ENCODE results near the gene ZCCHC24. TPM values are rescaled to one million over a fixed set of nuclear protein-coding genes. Genes with fewer than 3 reads are reported as not detected.
A peak's percentile ranks its signal among the peaks of the same experiment; 100 is the strongest.

ZCCHC24 gene
- polyA plus RNA-seq, 3 donors: 3.9 to 5.0 (median 4.0) TPM

GRCh38 chr10:79353726-79354125 is 91.7 kb downstream of the ZCCHC24 start:
- no peak overlapping the region for H3K4me2 ChIP-seq (replicated peaks; ENCODE audit: extremely low read depth, low read length, poor library complexity, severe bottlenecking)
- no peak overlapping the region for H2AFZ ChIP-seq (ENCODE audit: insufficient read depth, low read depth, low read length, poor library complexity, severe bottlenecking)
- H3K79me2 ChIP-seq (ENCODE audit: insufficient read depth, low read length): peaks cover 62% of the 10 kb centered on the region
- intact Hi-C loops (cut with micrococcal nuclease): loop anchor here (2.0 to 10.0 kb wide), 3 partner anchors 36 to 109 kb away; no protein-coding TSS in a partner anchor
- peak overlapping the region; percentile 84 to 94 (median 92) for H3K27ac Mint-ChIP-seq
- H3K36me3 ChIP-seq (replicated peaks in 1 of 2; ENCODE audit: control insufficient read depth in 1 of 2, insufficient read depth in 2 of 2, low read length in 2 of 2): peaks cover 66 to 70% of the 10 kb centered on the region in 2 donors
- H3K27me3 Mint-ChIP-seq (ENCODE audit: low read depth in 3 of 3): peaks cover 0 to 3% (median 2%) of the 10 kb centered on the region in 3 donors
- no peak for TF ChIP-seq CTCF (IDR thresholded peaks at IDR 0.05)
- H3K4me3 ChIP-seq (replicated peaks in 1 of 3; ENCODE audit: low read depth in 2 of 3, low read length in 3 of 3): peak overlapping the region in 1 of 3 experiments; percentile 37
- H3K9me3 Mint-ChIP-seq: peaks cover 0 to 1% (median 0%) of the 10 kb centered on the region in 7 donors
- peaks cover 77% of the 10 kb centered on the region for H3K4me1 Mint-ChIP-seq
- no peaks in the 10 kb centered on the region for H3K9me3 ChIP-seq (replicated peaks in 1 of 2; ENCODE audit: control insufficient read depth in 1 of 2, insufficient read depth in 1 of 2, low read length in 2 of 2)
- WGBS (ENCODE audit: insufficient coverage): 88% methylated on average over 9 of the region's 11 CpGs
- peaks cover 85% of the 10 kb centered on the region for H4K20me1 ChIP-seq (ENCODE audit: insufficient read depth, low read length)
- peak overlapping the region in 1 of 2 donors; percentile 21 for H3K4me3 Mint-ChIP-seq
- peaks cover 76 to 81% of the 10 kb centered on the region in 2 donors for H3K4me1 ChIP-seq (ENCODE audit: control insufficient read depth in 1 of 2, insufficient read depth in 2 of 2, low read length in 2 of 2)
- no peak overlapping the region for H3K9ac ChIP-seq (ENCODE audit: insufficient read depth, low read length, poor library complexity, severe bottlenecking)
- H3K27ac ChIP-seq (ENCODE audit: low read depth in 1 of 2, low read length in 2 of 2): peak overlapping the region; percentile 74 to 80
- H3K36me3 Mint-ChIP-seq: peaks cover 77 to 88% of the 10 kb centered on the region in 2 donors
- no peak for DNase-seq
- no peaks in the 10 kb centered on the region for H3K27me3 ChIP-seq (ENCODE audit: control insufficient read depth in 2 of 2, insufficient read depth in 2 of 2, low read length in 2 of 2)

GRCh38 chr10:79353000-79353406 is 92.4 kb downstream of the ZCCHC24 start:
- peaks cover 83 to 88% of the 10 kb centered on the region in 2 donors for H3K36me3 Mint-ChIP-seq
- Histone ChIP-seq H3K9me3 (replicated peaks in 1 of 2; ENCODE audit: control insufficient read depth in 1 of 2, insufficient read depth in 1 of 2, low read length in 2 of 2) (no peaks in the 10 kb centered on the region), H3K4me1 (ENCODE audit: control insufficient read depth in 1 of 2, insufficient read depth in 2 of 2, low read length in 2 of 2) (peaks cover 83 to 88% of the 10 kb centered on the region in 2 donors), H3K79me2 (ENCODE audit: insufficient read depth, low read length) (peaks cover 70% of the 10 kb centered on the region), H3K27me3 (ENCODE audit: control insufficient read depth in 2 of 2, insufficient read depth in 2 of 2, low read length in 2 of 2) (no peaks in the 10 kb centered on the region), H3K4me3 (replicated peaks in 1 of 3; ENCODE audit: low read depth in 2 of 3, low read length in 3 of 3) (peak overlapping the region in 1 of 3 experiments; percentile 37), H3K4me2 (replicated peaks; ENCODE audit: extremely low read depth, low read length, poor library complexity, severe bottlenecking) (peak overlapping the region; percentile 32), H3K27ac (ENCODE audit: low read depth in 1 of 2, low read length in 2 of 2) (peak overlapping the region; percentile 74 to 80), H3K36me3 (replicated peaks in 1 of 2; ENCODE audit: control insufficient read depth in 1 of 2, insufficient read depth in 2 of 2, low read length in 2 of 2) (peaks cover 66 to 71% of the 10 kb centered on the region in 2 donors), H2AFZ (ENCODE audit: insufficient read depth, low read depth, low read length, poor library complexity, severe bottlenecking) (no peak overlapping the region), H3K9ac (ENCODE audit: insufficient read depth, low read length, poor library complexity, severe bottlenecking) (peak overlapping the region; percentile 6), H4K20me1 (ENCODE audit: insufficient read depth, low read length) (peaks cover 92% of the 10 kb centered on the region)
- intact Hi-C loops (cut with micrococcal nuclease): loop anchor here (2.0 to 10.0 kb wide), 3 partner anchors 36 to 108 kb away; no protein-coding TSS in a partner anchor
- DNase-seq: peak; percentile 82 to 88 (median 84)
- H3K9me3 Mint-ChIP-seq: peaks cover 0 to 1% (median 0%) of the 10 kb centered on the region in 7 donors
- H3K27ac Mint-ChIP-seq: peak overlapping the region; percentile 84 to 94 (median 92)
- no peak for TF ChIP-seq CTCF (IDR thresholded peaks at IDR 0.05)
- H3K4me3 Mint-ChIP-seq: no peak overlapping the region
- H3K4me1 Mint-ChIP-seq: peaks cover 81% of the 10 kb centered on the region
- peaks cover 0 to 3% (median 2%) of the 10 kb centered on the region in 3 donors for H3K27me3 Mint-ChIP-seq (ENCODE audit: low read depth in 3 of 3)
- 21% methylated on average over 8 of the region's 8 CpGs for WGBS (ENCODE audit: insufficient coverage)

Data from CD14-positive monocyte (primary cell).